Loucy (cell line): ENCODE data around the gene GALNT18.

Source experiments
- H2AFZ ChIP-seq: fragments of 200-600 bp; sonication (generic); 2 replicates; pipeline ENCODE4 v1.6.0; 2016; ENCODE audit warnings: antibody characterized with exemption, mild to moderate bottlenecking, low read length, moderate library complexity
- H3F3A ChIP-seq: fragments of 200-600 bp; 2 replicates; pipeline ENCODE4 v1.6.0; 2016; ENCODE audit warnings: antibody characterized with exemption, low read depth, mild to moderate bottlenecking
- H3K27me3 ChIP-seq: fragments of 200-600 bp; sonication (generic); 2 replicates; pipeline ENCODE4 v1.6.1; 2014; ENCODE audit warnings: low read length, mild to moderate bottlenecking; ENCODE audit not compliant: insufficient read depth, poor library complexity, severe bottlenecking
- H3K36me3 ChIP-seq: fragments of 200-600 bp; sonication (generic); 2 replicates; pipeline ENCODE4 v1.6.1; 2016; ENCODE audit warnings: low read length; ENCODE audit not compliant: insufficient read depth
- H3K4me1 ChIP-seq: fragments of 200-600 bp; sonication (generic); 2 replicates; pipeline ENCODE4 v1.5.1; 2014; ENCODE audit warnings: low read length, mild to moderate bottlenecking; ENCODE audit not compliant: insufficient read depth, poor library complexity, severe bottlenecking
- H3K4me2 ChIP-seq: fragments of 200-600 bp; sonication (generic); 2 replicates; pipeline ENCODE4 v1.6.0; 2014; ENCODE audit warnings: antibody characterized with exemption, low read length, low read depth, mild to moderate bottlenecking; ENCODE audit not compliant: poor library complexity, severe bottlenecking
- H3K4me3 ChIP-seq: fragments of 200-600 bp; sonication (generic); 2 replicates; pipeline ENCODE4 v1.5.1; 2014; ENCODE audit warnings: low read length, mild to moderate bottlenecking, mixed read lengths; ENCODE audit not compliant: poor library complexity, severe bottlenecking
- H3K79me2 ChIP-seq: fragments of 200-600 bp; sonication (generic); 2 replicates; pipeline ENCODE4 v1.6.1; 2014; ENCODE audit warnings: low read length; ENCODE audit not compliant: insufficient read depth
- H3K9ac ChIP-seq: fragments of 200-600 bp; sonication (generic); 2 replicates; pipeline ENCODE4 v1.6.0; 2014; ENCODE audit warnings: mild to moderate bottlenecking, low read depth, low read length, moderate library complexity; ENCODE audit not compliant: poor library complexity, severe bottlenecking
- H3K9me2 ChIP-seq: fragments of 200-600 bp; sonication (generic); replicated peaks from 2 replicates; pipeline ENCODE4 v1.6.1; 2016; ENCODE audit warnings: low read depth, low read length, mixed read lengths
- H3K9me3 ChIP-seq: fragments of 200-600 bp; sonication (generic); 2 replicates; pipeline ENCODE4 v1.6.1; 2014; ENCODE audit warnings: mild to moderate bottlenecking, antibody characterized with exemption, low read length, low read depth; ENCODE audit not compliant: insufficient read depth
- H4K20me1 ChIP-seq: fragments of 200-600 bp; sonication (generic); 2 replicates; pipeline ENCODE4 v1.6.0; 2014; ENCODE audit warnings: antibody characterized with exemption, low read length, mild to moderate bottlenecking; ENCODE audit not compliant: insufficient read depth, poor library complexity, severe bottlenecking
- EZH2phosphoT487 ChIP-seq: fragments of 200-600 bp; IDR thresholded peaks from 2 replicates; pipeline ENCODE4 v1.6.1; 2018; ENCODE audit warnings: antibody characterized with exemption, mild to moderate bottlenecking, moderate library complexity, borderline replicate concordance
- TF ChIP-seq, protein P1 (sequence below): fragments of 200-600 bp; sonication (generic); conservative IDR thresholded peaks from 2 replicates; pipeline ENCODE4 v1.5.1; 2014; ENCODE audit warnings: mild to moderate bottlenecking, antibody characterized with exemption, low read length

The GALNT18 gene

DNA sequence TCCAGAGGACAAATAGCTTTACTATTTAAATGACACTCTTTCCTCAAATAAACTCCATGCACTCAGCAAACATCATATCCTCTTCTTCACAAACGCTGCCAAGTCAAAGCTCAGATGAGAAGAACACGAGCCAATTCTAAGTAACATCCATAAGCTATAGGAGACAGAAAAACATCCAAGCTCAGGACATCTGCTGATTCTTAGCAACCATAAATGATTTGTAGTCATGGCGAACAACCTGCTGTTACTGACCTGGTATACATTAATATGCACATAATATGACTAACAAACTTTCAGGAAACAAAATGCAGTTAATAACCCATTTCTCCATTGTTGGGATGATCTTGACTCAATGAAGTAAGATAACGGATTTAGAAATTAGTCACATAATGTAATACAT is 6.7 kb downstream of the GALNT18 start:
- Histone ChIP-seq H3K4me2 (no peak overlapping the region), H3K27me3 (no peaks in the 10 kb centered on the region), H3K79me2 (no peaks in the 10 kb centered on the region), H3K4me3 (no peak overlapping the region), H3K36me3 (no peaks in the 10 kb centered on the region), H2AFZ (no peak overlapping the region), H3K9ac (no peak overlapping the region), H3K4me1 (no peaks in the 10 kb centered on the region), H4K20me1 (no peaks in the 10 kb centered on the region), H3K9me2 (no peaks in the 10 kb centered on the region), H3K9me3 (no peaks in the 10 kb centered on the region), H3F3A (no peaks in the 10 kb centered on the region)
- TF ChIP-seq, protein P1, sequence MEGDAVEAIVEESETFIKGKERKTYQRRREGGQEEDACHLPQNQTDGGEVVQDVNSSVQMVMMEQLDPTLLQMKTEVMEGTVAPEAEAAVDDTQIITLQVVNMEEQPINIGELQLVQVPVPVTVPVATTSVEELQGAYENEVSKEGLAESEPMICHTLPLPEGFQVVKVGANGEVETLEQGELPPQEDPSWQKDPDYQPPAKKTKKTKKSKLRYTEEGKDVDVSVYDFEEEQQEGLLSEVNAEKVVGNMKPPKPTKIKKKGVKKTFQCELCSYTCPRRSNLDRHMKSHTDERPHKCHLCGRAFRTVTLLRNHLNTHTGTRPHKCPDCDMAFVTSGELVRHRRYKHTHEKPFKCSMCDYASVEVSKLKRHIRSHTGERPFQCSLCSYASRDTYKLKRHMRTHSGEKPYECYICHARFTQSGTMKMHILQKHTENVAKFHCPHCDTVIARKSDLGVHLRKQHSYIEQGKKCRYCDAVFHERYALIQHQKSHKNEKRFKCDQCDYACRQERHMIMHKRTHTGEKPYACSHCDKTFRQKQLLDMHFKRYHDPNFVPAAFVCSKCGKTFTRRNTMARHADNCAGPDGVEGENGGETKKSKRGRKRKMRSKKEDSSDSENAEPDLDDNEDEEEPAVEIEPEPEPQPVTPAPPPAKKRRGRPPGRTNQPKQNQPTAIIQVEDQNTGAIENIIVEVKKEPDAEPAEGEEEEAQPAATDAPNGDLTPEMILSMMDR: no peak
- no peak for TF ChIP-seq EZH2phosphoT487

GRCh38 chr11:11612439-11612838 is 9.4 kb downstream of the GALNT18 start:
- TF ChIP-seq EZH2phosphoT487: no peak
- TF ChIP-seq, protein P1: no peak
- Histone ChIP-seq H3K4me1 (no peaks in the 10 kb centered on the region), H3K79me2 (no peaks in the 10 kb centered on the region)

DNA sequence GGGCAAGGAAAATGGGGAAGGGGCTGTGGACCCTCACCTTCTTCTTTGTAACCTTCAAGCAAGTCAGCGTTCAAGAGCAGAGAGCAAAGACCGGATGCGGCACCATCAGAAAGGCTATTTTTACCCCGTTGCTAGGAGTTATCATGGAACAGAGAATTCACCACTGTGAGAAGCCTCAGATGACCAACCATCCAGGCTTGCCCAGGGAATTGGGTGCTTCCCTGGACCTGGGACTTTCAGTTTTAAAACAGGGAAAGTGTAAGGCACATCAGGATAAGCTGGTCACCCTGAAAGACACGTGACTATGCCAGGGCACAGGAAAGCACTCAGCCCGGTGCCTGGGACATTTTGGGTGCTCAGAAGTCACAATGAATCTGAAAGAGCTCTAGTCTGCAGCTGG is 10.4 kb downstream of the GALNT18 start:
- Histone ChIP-seq H3K4me2 (no peak overlapping the region), H4K20me1 (no peaks in the 10 kb centered on the region), H3K4me3 (no peak overlapping the region), H3K79me2 (no peaks in the 10 kb centered on the region), H2AFZ (no peak overlapping the region), H3K9me2 (no peaks in the 10 kb centered on the region), H3F3A (no peaks in the 10 kb centered on the region), H3K4me1 (no peaks in the 10 kb centered on the region), H3K27me3 (no peaks in the 10 kb centered on the region), H3K36me3 (no peaks in the 10 kb centered on the region), H3K9me3 (no peaks in the 10 kb centered on the region), H3K9ac (no peak overlapping the region)
- TF ChIP-seq, protein P1: no peak
- no peak for TF ChIP-seq EZH2phosphoT487

More at GRCh38 chr11:11612439-11612838, 9.4 kb downstream of the GALNT18 start:
- Histone ChIP-seq H3K36me3 (no peaks in the 10 kb centered on the region), H4K20me1 (no peaks in the 10 kb centered on the region), H3K27me3 (no peaks in the 10 kb centered on the region), H2AFZ (no peak overlapping the region), H3K4me2 (no peak overlapping the region), H3K9me3 (no peaks in the 10 kb centered on the region), H3K4me3 (no peak overlapping the region), H3F3A (no peaks in the 10 kb centered on the region), H3K9ac (no peak overlapping the region), H3K9me2 (no peaks in the 10 kb centered on the region)
